Neural progenitor cell (in vitro differentiated cells): ENCODE data around the gene GLG1.

Experiments
- EZH2 ChIP-seq: fragments of 200-600 bp; sonication (generic); IDR thresholded peaks from 2 replicates; pipeline ENCODE4 v1.6.1; 2017; ENCODE audit warnings: antibody characterized with exemption, mild to moderate bottlenecking, moderate library complexity
- EZH2phosphoT487 ChIP-seq: fragments of 200-600 bp; sonication (generic); IDR thresholded peaks from 2 replicates; pipeline ENCODE4 v1.6.1; 2017; ENCODE audit warnings: antibody characterized with exemption
- TF ChIP-seq, protein P1 (sequence below): fragments of 200-600 bp; sonication (generic); IDR thresholded peaks from 2 replicates; pipeline ENCODE4 v1.5.1; 2017; ENCODE audit warnings: antibody characterized with exemption, mild to moderate bottlenecking

- TF ChIP-seq, protein P1, sequence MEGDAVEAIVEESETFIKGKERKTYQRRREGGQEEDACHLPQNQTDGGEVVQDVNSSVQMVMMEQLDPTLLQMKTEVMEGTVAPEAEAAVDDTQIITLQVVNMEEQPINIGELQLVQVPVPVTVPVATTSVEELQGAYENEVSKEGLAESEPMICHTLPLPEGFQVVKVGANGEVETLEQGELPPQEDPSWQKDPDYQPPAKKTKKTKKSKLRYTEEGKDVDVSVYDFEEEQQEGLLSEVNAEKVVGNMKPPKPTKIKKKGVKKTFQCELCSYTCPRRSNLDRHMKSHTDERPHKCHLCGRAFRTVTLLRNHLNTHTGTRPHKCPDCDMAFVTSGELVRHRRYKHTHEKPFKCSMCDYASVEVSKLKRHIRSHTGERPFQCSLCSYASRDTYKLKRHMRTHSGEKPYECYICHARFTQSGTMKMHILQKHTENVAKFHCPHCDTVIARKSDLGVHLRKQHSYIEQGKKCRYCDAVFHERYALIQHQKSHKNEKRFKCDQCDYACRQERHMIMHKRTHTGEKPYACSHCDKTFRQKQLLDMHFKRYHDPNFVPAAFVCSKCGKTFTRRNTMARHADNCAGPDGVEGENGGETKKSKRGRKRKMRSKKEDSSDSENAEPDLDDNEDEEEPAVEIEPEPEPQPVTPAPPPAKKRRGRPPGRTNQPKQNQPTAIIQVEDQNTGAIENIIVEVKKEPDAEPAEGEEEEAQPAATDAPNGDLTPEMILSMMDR = no peak
- TF ChIP-seq EZH2 (no peak), EZH2phosphoT487 (no peak)
Observed at GRCh38 chr16:74567901-74568300, 39.0 kb downstream of the GLG1 start.
